ENCODE data around the gene SDHB.

SDHB gene

DNA sequence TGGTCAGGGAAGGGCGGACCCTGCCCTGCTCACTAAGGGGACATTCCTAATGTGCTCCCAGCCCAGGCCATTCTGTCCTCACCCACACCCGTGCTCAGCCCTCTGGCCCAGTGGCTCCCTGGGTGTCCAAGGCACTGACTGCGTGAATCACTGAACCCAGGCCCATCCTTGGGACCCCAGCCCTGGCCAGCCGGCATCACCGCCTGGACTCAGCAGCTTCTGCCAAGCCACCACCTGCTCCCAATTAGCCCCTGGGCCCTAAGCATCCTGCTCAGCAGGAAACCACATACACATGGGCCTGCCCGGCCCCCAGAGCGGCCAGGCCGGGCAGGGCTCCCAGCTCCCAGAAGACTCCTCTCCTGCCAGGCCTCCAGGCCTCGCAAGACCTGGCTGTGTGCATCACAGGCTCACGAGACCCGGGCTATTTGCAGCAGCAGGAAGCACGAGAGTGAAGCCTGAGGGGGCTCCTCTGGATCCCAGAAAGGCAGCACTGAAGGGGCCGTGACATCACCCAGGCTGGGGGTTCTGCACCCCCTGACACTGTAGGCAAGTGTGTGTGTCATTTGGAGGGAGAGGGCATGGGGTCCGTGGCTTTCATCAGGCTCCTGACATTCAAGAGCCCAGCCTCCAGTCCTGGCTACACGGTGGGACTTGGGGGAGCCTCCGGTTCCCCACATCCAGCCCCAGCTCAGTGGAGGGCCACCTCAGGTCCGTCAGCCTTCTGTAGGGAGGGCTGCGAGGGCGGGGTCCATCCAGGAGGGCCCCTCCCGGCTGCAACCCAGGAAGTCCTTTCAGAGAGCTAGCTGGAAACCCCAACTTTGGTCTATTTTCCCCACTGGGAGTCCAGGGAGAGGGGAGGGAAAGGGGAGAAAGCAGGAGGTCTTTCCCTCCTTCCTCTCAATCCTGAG, 75.0 kb downstream of the SDHB start:
- TF ChIP-seq, protein P1, sequence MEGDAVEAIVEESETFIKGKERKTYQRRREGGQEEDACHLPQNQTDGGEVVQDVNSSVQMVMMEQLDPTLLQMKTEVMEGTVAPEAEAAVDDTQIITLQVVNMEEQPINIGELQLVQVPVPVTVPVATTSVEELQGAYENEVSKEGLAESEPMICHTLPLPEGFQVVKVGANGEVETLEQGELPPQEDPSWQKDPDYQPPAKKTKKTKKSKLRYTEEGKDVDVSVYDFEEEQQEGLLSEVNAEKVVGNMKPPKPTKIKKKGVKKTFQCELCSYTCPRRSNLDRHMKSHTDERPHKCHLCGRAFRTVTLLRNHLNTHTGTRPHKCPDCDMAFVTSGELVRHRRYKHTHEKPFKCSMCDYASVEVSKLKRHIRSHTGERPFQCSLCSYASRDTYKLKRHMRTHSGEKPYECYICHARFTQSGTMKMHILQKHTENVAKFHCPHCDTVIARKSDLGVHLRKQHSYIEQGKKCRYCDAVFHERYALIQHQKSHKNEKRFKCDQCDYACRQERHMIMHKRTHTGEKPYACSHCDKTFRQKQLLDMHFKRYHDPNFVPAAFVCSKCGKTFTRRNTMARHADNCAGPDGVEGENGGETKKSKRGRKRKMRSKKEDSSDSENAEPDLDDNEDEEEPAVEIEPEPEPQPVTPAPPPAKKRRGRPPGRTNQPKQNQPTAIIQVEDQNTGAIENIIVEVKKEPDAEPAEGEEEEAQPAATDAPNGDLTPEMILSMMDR (IDR thresholded peaks at IDR 0.05; ENCODE audit: control insufficient read depth, extremely low read depth, insufficient read depth) = no peak
- no peak overlapping the region for H3K4me3 ChIP-seq (ENCODE audit: low read depth, low read length)
- DNase-seq (ENCODE audit: low read depth) = no peak

DNA sequence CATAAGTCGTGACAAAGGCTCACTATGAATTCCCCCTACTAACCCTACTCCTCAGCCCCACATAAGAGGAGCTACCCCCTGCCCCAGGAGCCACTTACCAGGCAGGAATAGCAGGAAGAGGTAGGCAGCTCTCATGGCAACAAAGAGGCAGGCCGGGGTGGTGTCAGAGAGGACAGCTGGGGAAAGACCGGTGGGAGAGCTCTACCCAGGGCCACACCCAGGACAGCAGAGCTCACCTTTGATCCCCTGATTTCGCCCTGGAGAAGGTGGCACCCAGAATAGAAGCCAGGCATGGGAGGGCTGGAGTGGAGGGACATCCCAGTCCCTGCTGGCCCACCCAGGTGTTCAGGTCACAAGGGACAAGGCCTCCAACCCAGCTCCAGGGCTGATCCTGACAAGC, 75.7 kb downstream of the SDHB start:
- DNase-seq (ENCODE audit: low read depth) = no peak
- TF ChIP-seq, protein P1 (IDR thresholded peaks at IDR 0.05; ENCODE audit: control insufficient read depth, extremely low read depth, insufficient read depth) = no peak
- H3K4me3 ChIP-seq (ENCODE audit: low read depth, low read length) = no peak overlapping the region

DNA sequence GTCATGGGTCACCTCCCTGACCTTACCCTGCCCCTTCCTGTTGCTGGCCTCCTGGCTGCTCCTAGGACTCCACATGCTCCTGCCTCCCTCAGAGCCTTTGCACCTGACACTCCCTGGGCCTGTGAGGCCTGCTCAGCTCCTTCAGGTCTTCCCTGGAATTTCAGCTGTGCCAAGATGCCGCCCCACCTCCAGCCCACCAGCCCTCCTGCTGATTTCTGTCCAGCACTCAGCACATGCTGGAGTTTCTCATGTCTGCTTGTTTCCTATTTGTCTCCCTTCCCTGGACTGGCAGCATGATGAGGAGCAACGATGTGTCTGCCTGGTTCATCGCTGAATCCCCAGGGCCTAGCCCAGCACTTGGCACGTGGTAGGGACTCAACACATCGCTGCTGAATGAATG, 76.5 kb downstream of the SDHB start:
- TF ChIP-seq, protein P1 (IDR thresholded peaks at IDR 0.05; ENCODE audit: control insufficient read depth, extremely low read depth, insufficient read depth) = no peak
- no peak for DNase-seq (ENCODE audit: low read depth)
- no peak overlapping the region for H3K4me3 ChIP-seq (ENCODE audit: low read depth, low read length)

DNA sequence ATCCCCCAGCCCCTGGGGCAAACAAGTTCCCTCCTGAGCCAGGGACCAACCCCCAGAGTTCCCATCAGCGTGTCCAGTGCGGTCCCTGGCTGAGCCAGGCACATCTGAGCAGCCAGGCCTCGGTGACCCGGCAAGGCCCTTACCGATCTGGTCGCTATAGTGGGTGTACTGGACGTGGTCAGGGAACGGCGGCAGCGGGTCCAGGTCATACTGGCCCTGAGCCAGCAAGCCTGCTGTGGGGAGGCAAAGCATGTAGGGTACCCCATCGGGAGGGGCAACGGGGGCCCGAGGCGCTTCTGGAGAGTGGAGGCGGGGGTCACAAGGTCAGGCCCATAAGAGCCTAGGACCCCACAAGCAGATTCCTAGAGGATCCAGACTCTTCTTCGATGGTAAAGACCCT, 76.9 kb downstream of the SDHB start:
- H3K4me3 ChIP-seq (ENCODE audit: low read depth, low read length) = no peak overlapping the region
- DNase-seq (ENCODE audit: low read depth) = no peak
- TF ChIP-seq, protein P1 (IDR thresholded peaks at IDR 0.05; ENCODE audit: control insufficient read depth, extremely low read depth, insufficient read depth) = no peak

DNA sequence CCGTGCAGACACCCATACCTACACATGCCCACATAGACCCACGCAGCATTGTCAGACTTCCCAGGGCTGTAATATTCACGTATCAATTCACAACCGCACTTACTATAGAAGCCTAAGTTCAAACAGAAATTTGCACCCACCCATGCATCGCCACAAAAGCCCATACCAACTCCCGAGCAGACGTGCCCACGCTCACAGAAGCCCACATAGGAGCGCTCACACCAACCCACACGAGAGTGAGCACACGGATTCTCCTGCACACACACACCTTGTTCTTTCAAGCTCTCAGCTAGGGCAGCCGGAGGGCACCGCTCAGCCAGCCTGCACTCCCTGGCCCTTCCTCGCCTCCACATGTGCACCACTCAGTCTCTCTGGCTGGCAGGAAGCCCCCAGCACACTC, 78.0 kb downstream of the SDHB start:
- TF ChIP-seq, protein P1 (IDR thresholded peaks at IDR 0.05; ENCODE audit: control insufficient read depth, extremely low read depth, insufficient read depth) = no peak
- no peak for DNase-seq (ENCODE audit: low read depth)
- no peak overlapping the region for H3K4me3 ChIP-seq (ENCODE audit: low read depth, low read length)

DNA sequence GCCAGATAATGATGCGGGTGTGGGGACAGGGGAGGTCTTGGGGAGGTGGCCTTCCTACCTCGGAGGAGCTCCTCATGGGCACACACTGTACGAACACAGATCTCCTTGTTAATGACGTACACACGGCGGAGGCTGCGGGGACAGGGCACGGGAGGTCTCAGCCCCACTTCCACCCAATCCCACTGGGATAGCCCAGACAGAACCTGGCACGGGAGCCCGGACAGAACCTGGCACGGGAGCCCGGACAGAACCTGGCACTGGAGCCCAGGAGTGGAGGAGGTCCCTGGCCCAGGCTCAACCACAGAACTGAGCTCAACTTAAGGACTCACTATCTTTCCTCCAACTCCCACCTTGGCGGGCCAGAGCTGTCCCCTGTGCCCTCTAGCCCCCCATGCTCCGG, 78.6 kb downstream of the SDHB start:
- no peak overlapping the region for H3K4me3 ChIP-seq (ENCODE audit: low read depth, low read length)
- TF ChIP-seq, protein P1 (IDR thresholded peaks at IDR 0.05; ENCODE audit: control insufficient read depth, extremely low read depth, insufficient read depth) = no peak
- no peak for DNase-seq (ENCODE audit: low read depth)

DNA sequence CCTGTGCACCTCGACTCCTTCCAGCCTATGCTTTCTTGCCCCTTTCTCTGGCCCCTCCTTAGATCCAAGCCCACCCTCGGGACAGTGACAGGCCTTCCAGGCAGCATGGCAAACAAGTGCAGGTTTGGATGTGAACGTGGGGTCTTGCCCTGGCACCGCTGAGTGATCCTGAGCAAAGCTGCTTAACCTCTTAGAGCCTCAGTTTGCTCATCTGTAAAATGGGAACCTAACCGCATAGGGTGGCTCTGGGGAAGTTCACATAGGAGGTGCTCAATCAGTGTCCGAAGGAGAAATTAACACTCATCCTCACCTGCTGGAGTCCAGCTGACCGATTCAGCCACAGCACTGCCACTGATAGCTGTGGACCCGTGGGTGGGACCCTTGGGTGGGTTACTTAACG, 80.6 kb downstream of the SDHB start:
- TF ChIP-seq, protein P1 (IDR thresholded peaks at IDR 0.05; ENCODE audit: control insufficient read depth, extremely low read depth, insufficient read depth) = no peak
- no peak overlapping the region for H3K4me3 ChIP-seq (ENCODE audit: low read depth, low read length)
- no peak for DNase-seq (ENCODE audit: low read depth)
